GM19438 (cell line): ENCODE data around the gene THBS2.

Experiments used
- ATAC-seq: cut with Tn5 transposase; IDR thresholded peaks from one replicate; pipeline ENCODE4 v1.9.1; 2021; ENCODE audit warnings: low read depth; ENCODE audit not compliant: unreplicated experiment

THBS2 gene

GRCh38 chr6:169251822-169252504 lies 1.7 kb downstream of the THBS2 start:
- ATAC-seq, result no peak

GRCh38 chr6:169251371-169251802 lies 2.3 kb downstream of the THBS2 start:
- no peak for ATAC-seq

GRCh38 chr6:169250660-169251059 lies 3.0 kb downstream of the THBS2 start:
- ATAC-seq, result no peak

GRCh38 chr6:169249057-169249456 lies 4.6 kb downstream of the THBS2 start:
- no peak for ATAC-seq

GRCh38 chr6:169248521-169248971 lies 5.1 kb downstream of the THBS2 start:
- ATAC-seq, result no peak

GRCh38 chr6:169247991-169248390 lies 5.7 kb downstream of the THBS2 start:
- ATAC-seq, result no peak

- no peak for ATAC-seq
These were observed 6.2 kb downstream of the THBS2 start for GRCh38 chr6:169247419-169247818.

- ATAC-seq, result no peak
These were observed 7.2 kb downstream of the THBS2 start for GRCh38 chr6:169246445-169246844.

- no peak for ATAC-seq
These were observed 8.8 kb downstream of the THBS2 start for GRCh38 chr6:169244684-169245383.

GRCh38 chr6:169243661-169244060 lies 10.0 kb downstream of the THBS2 start:
- no peak for ATAC-seq

GRCh38 chr6:169243186-169243585 lies 10.5 kb downstream of the THBS2 start:
- no peak for ATAC-seq

GRCh38 chr6:169241688-169242350 lies 11.8 kb downstream of the THBS2 start:
- ATAC-seq, result no peak

GRCh38 chr6:169240591-169241390 lies 12.9 kb downstream of the THBS2 start:
- ATAC-seq, result no peak

- ATAC-seq, result no peak
These were observed 13.5 kb downstream of the THBS2 start for GRCh38 chr6:169240125-169240524.

GRCh38 chr6:169239181-169239580 lies 14.5 kb downstream of the THBS2 start:
- no peak for ATAC-seq

GRCh38 chr6:169238766-169239165 lies 14.9 kb downstream of the THBS2 start:
- no peak for ATAC-seq

- ATAC-seq, result no peak
These were observed 16.0 kb downstream of the THBS2 start for GRCh38 chr6:169237496-169238134.

GRCh38 chr6:169236988-169237387 lies 16.7 kb downstream of the THBS2 start:
- no peak for ATAC-seq

GRCh38 chr6:169236545-169236944 lies 17.1 kb downstream of the THBS2 start:
- no peak for ATAC-seq

- ATAC-seq, result no peak
These were observed 18.4 kb downstream of the THBS2 start for GRCh38 chr6:169235286-169235685.
